IMR-90 (cell line): ENCODE measurements around the gene GLRB. TPM values are rescaled to one million over a fixed set of nuclear protein-coding genes. Genes with fewer than 3 reads are reported as not detected.

Experiments used
- ATAC-seq: fragments of 200-7000 bp; cut with Tn5 transposase; 2 replicates; pipeline ENCODE4 v1.9.1; 2020; ENCODE audit warnings: low read depth, mild to moderate bottlenecking, moderate library complexity
- BruUV-seq: library from RNA; stranded (reverse); fragments of 400-500 nt; replicated peaks from 2 replicates; lab custom pipeline; 2021; lab: Mats Ljungman, UMichigan
- CTCF ChIA-PET: fragments of 300-600 bp; formaldehyde crosslinking; extraction: SDS; loops from one replicate; lab custom pipeline; 2021; ENCODE audit warnings: antibody characterized with exemption; lab: Yijun Ruan, JAX
- POLR2A ChIA-PET: fragments of 300-600 bp; sonication (Branson Sonifier 250); formaldehyde crosslinking; loops from one replicate; lab custom pipeline; 2022; ENCODE audit warnings: antibody characterized with exemption; ENCODE audit not compliant: unreplicated experiment; lab: Charles Lee
- DNase-seq: peaks from one replicate; pipeline ENCODE4 v3.0.0; 2013
- H2AFZ ChIP-seq: replicated peaks from 2 replicates; pipeline ENCODE3; 2013; ENCODE audit warnings: low read length, mild to moderate bottlenecking; ENCODE audit not compliant: poor library complexity
- H2AK5ac ChIP-seq: 2 replicates; pipeline ENCODE4 v1.6.1; 2013; ENCODE audit warnings: low read depth, low read length, inconsistent platforms
- H2AK9ac ChIP-seq: replicated peaks from 2 replicates; pipeline ENCODE3; 2013; ENCODE audit warnings: mild to moderate bottlenecking, low read depth, low read length, moderate library complexity; ENCODE audit not compliant: poor library complexity
- H2BK120ac ChIP-seq: 2 replicates; pipeline ENCODE4 v1.6.1; 2013; ENCODE audit warnings: low read depth, low read length, inconsistent platforms
- H2BK15ac ChIP-seq: 3 replicates; pipeline ENCODE4 v1.6.1; 2013; ENCODE audit warnings: low read depth, low read length, inconsistent platforms
- H2BK20ac ChIP-seq: 2 replicates; pipeline ENCODE4 v1.6.1; 2013; ENCODE audit warnings: low read depth, mild to moderate bottlenecking, inconsistent platforms, low read length, moderate library complexity
- H2BK5ac ChIP-seq: 2 replicates; pipeline ENCODE4 v1.6.1; 2013; ENCODE audit warnings: mild to moderate bottlenecking, low read depth, low read length, inconsistent platforms; ENCODE audit not compliant: poor library complexity, severe bottlenecking
- H3K14ac ChIP-seq: replicated peaks from 2 replicates; pipeline ENCODE4 v1.6.1; 2013; ENCODE audit warnings: low read depth, low read length, inconsistent platforms
- H3K18ac ChIP-seq: 2 replicates; pipeline ENCODE4 v1.6.1; 2013; ENCODE audit warnings: low read depth, low read length, control low read depth
- H3K23ac ChIP-seq: 2 replicates; pipeline ENCODE4 v1.6.1; 2013; ENCODE audit warnings: low read depth, low read length, inconsistent platforms
- H3K27ac ChIP-seq: 2 replicates; pipeline ENCODE4 v1.5.1; 2013; ENCODE audit warnings: mild to moderate bottlenecking, control low read depth, low read length; ENCODE audit not compliant: insufficient read depth
- H3K27me3 ChIP-seq: 2 replicates; pipeline ENCODE4 v1.6.1; 2013; ENCODE audit warnings: low read length; ENCODE audit not compliant: control insufficient read depth, insufficient read depth
- H3K36me3 ChIP-seq: 2 replicates; pipeline ENCODE4 v1.6.1; 2013; ENCODE audit warnings: low read length, mixed read lengths; ENCODE audit not compliant: control insufficient read depth, insufficient read depth
- H3K4ac ChIP-seq: 2 replicates; pipeline ENCODE4 v1.6.1; 2013; ENCODE audit warnings: low read depth, low read length, inconsistent platforms
- H3K4me1 ChIP-seq: 2 replicates; pipeline ENCODE4 v1.6.1; 2013; ENCODE audit warnings: low read length, mixed read lengths; ENCODE audit not compliant: control insufficient read depth, insufficient read depth
- H3K4me2 ChIP-seq: 2 replicates; pipeline ENCODE4 v1.6.1; 2013; ENCODE audit warnings: low read depth, mild to moderate bottlenecking, control low read depth, low read length, moderate library complexity
- H3K4me3 ChIP-seq: 2 replicates; pipeline ENCODE4 v1.5.1; 2013; ENCODE audit warnings: low read depth, mild to moderate bottlenecking, control low read depth, low read length, moderate library complexity; ENCODE audit not compliant: insufficient read depth
- H3K56ac ChIP-seq: 2 replicates; pipeline ENCODE4 v1.6.1; 2013; ENCODE audit warnings: low read length, inconsistent platforms; ENCODE audit not compliant: insufficient read depth; ENCODE audit errors: extremely low read depth
- H3K79me1 ChIP-seq, 2 experiments: 2 replicates each; pipeline ENCODE4 v1.6.1; 2013; ENCODE audit warnings: low read length in 2 of 2, inconsistent platforms in 1 of 2, low read depth in 1 of 2
- H3K9ac ChIP-seq: 2 replicates; pipeline ENCODE4 v1.6.1; 2013; ENCODE audit warnings: low read depth, low read length, control low read depth
- H3K9me1 ChIP-seq: 2 replicates; pipeline ENCODE4 v1.6.1; 2013; ENCODE audit warnings: low read length, inconsistent platforms; ENCODE audit not compliant: insufficient read depth
- H3K9me3 ChIP-seq: 2 replicates; pipeline ENCODE4 v1.6.1; 2013; ENCODE audit warnings: low read length; ENCODE audit not compliant: control insufficient read depth, insufficient read depth
- H4K20me1 ChIP-seq: 2 replicates; pipeline ENCODE4 v1.6.1; 2013; ENCODE audit warnings: low read length, inconsistent platforms; ENCODE audit not compliant: insufficient read depth
- H4K5ac ChIP-seq: 2 replicates; pipeline ENCODE4 v1.6.1; 2013; ENCODE audit warnings: mild to moderate bottlenecking, low read depth, low read length, control low read depth
- H4K8ac ChIP-seq, 2 experiments: 2 replicates each; pipeline ENCODE4 v1.6.1; 2013; ENCODE audit warnings: low read depth in 2 of 2, low read length in 2 of 2, control low read depth in 1 of 2, inconsistent platforms in 1 of 2
- H4K91ac ChIP-seq: 2 replicates; pipeline ENCODE4 v1.6.1; 2013; ENCODE audit warnings: low read depth, low read length, inconsistent platforms; ENCODE audit not compliant: insufficient read depth
- BHLHE40 ChIP-seq: fragments of 150-350 bp; IDR thresholded peaks from 2 replicates; pipeline ENCODE4 v1.6.1; 2016; ENCODE audit warnings: mild to moderate bottlenecking, low read depth, low read length
- CEBPB ChIP-seq: IDR thresholded peaks from 2 replicates; pipeline ENCODE4 v1.6.1; 2012; ENCODE audit warnings: low read depth, low read length, improper control_type of control experiment
- CHD1 ChIP-seq: IDR thresholded peaks from 2 replicates; pipeline ENCODE4 v1.6.1; 2012; ENCODE audit warnings: low read depth, low read length, improper control_type of control experiment
- MXI1 ChIP-seq: IDR thresholded peaks from 2 replicates; pipeline ENCODE4 v1.6.1; 2012; ENCODE audit warnings: low read depth, mild to moderate bottlenecking, low read length, moderate library complexity, borderline replicate concordance
- RCOR1 ChIP-seq: IDR thresholded peaks from 2 replicates; pipeline ENCODE4 v1.6.1; 2012; ENCODE audit warnings: mild to moderate bottlenecking, low read length, improper control_type of control experiment; ENCODE audit not compliant: insufficient replicate concordance
- dilution Hi-C: fragments of 300-500 bp; cut with HindIII; formaldehyde crosslinking; loops from one replicate; pipeline ENCODE4 v1.14.3; 2018; ENCODE audit warnings: low sequenced_read_pairs; ENCODE audit not compliant: unreplicated experiment
- in situ Hi-C: fragments of 300-500 bp; cut with MboI; formaldehyde crosslinking; loops from 3 replicates; pipeline ENCODE4 v1.14.3; 2019; ENCODE audit warnings: low sequenced_read_pairs, inconsistent platforms, mixed read lengths
- intact Hi-C: fragments of 100-400 bp; cut with micrococcal nuclease; formaldehyde crosslinking; loops from 2 replicates; pipeline ENCODE4 v1.10.0; 2022
- polyA plus RNA-seq, 3 experiments: library from polyadenylated mRNA; depleted of rRNA; stranded (reverse); fragments of >200 nt; gene quantifications; 2 replicates each; pipeline ENCODE4 v1.2.3, GENCODE V29; 2012; ENCODE audit warnings: low replicate concordance in 1 of 3
- total RNA-seq: library from RNA; depleted of rRNA; stranded (reverse); fragments of >200 nt; gene quantifications from 2 replicates; pipeline ENCODE4 v1.2.3, GENCODE V29; 2012

GLRB gene
- total and polyA plus RNA-seq, 2 of the 4 experiments (the other 2 are of a cell fraction): 3.0 to 3.2 TPM

GRCh38 chr4:157080605-157081004, 4.7 kb downstream of the GLRB start:
- no TSS peak for BruUV-seq
- Histone ChIP-seq H2AK9ac (no peak overlapping the region), H3K79me1 (peaks cover 0 to 4% of the 10 kb centered on the region in 2 experiments; a peak in 1 of 4 replicates), H2BK5ac (no peak overlapping the region), H4K5ac (no peak overlapping the region), H3K9me3 (no peaks in the 10 kb centered on the region), H3K4me3 (no peak overlapping the region), H4K91ac (no peak overlapping the region), H3K9me1 (no peaks in the 10 kb centered on the region), H3K23ac (no peak overlapping the region), H3K14ac (no peak overlapping the region), H2BK20ac (no peak overlapping the region), H2BK15ac (no peak overlapping the region), H4K8ac (no peak overlapping the region), H3K4me1 (peaks cover 2% of the 10 kb centered on the region; the same call in 1 of the 2 replicates), H3K36me3 (no peaks in the 10 kb centered on the region), H2BK120ac (no peak overlapping the region), H4K20me1 (no peaks in the 10 kb centered on the region), H3K27ac (no peak overlapping the region), H3K9ac (no peak overlapping the region), H3K4me2 (no peak overlapping the region), H2AFZ (no peak overlapping the region), H2AK5ac (no peak overlapping the region), H3K18ac (no peak overlapping the region), H3K27me3 (no peaks in the 10 kb centered on the region), H3K56ac (no peak overlapping the region), H3K4ac (no peak overlapping the region)
- DNase-seq: peak; percentile 46
- CTCF ChIA-PET: no interaction called here
- TF ChIP-seq RCOR1: no peak
- no peak for TF ChIP-seq BHLHE40
- no peak for TF ChIP-seq MXI1
- TF ChIP-seq CEBPB: peak; percentile 69; the same call in 1 of the 2 replicates
- no peak for TF ChIP-seq CHD1
- POLR2A ChIA-PET: no interaction called here
- in situ Hi-C loops: no loop called here
- dilution Hi-C loops: no loop called here
- ATAC-seq: peak; percentile 41
- intact Hi-C loops: no loop called here
